NCI-H526 (cell line): ENCODE results near the gene AMT.
"Not testable (repeated sequence)": the region's sequence is repeated elsewhere in the genome, so short reads cannot be mapped to it uniquely, and the experiment has no call there.

Experiments used
- DNase-seq, 2 experiments: peaks; one replicate each; lab custom pipeline; 2025; lab: John Stamatoyannopoulos, UW

The AMT gene

GRCh38 chr3:49424816-49425215 is 2.5 kb upstream of the AMT start:
- DNase-seq = no peak

GRCh38 chr3:49421890-49422378 is 339 bp downstream of the AMT start:
- DNase-seq = no peak

GRCh38 chr3:49417516-49418120 is 4.7 kb downstream of the AMT start:
- no peak for DNase-seq

GRCh38 chr3:49416867-49417266 is 5.4 kb downstream of the AMT start:
- DNase-seq = no peak

GRCh38 chr3:49415931-49416601 is 6.2 kb downstream of the AMT start:
- DNase-seq = no peak

GRCh38 chr3:49414753-49415152 is 7.5 kb downstream of the AMT start:
- no peak for DNase-seq

GRCh38 chr3:49413338-49413734 is 8.9 kb downstream of the AMT start:
- DNase-seq = no peak

GRCh38 chr3:49412632-49413337 is 9.5 kb downstream of the AMT start:
- no peak for DNase-seq

- peak; percentile 99 for DNase-seq
These were observed 10.2 kb downstream of the AMT start, which contains the start of the genes RHOA and TCTA for GRCh38 chr3:49411968-49412631. TSS of gene RHOA (minus strand) at chr3:49411976. CDS start at chr3:49375589, 36,387 bp downstream. TSS of gene TCTA (plus strand) at chr3:49412423. CDS start at chr3:49412427, 4 bp downstream.

GRCh38 chr3:49411535-49411967 is 10.7 kb downstream of the AMT start:
- peak in 1 of 2 experiments; percentile 62 for DNase-seq

- DNase-seq = no peak
These were observed 11.3 kb downstream of the AMT start for GRCh38 chr3:49410846-49411534.

GRCh38 chr3:49410066-49410845 is 12.0 kb downstream of the AMT start:
- no peak for DNase-seq

GRCh38 chr3:49406571-49407565 is 15.4 kb downstream of the AMT start:
- no peak for DNase-seq

- DNase-seq = not testable (repeated sequence)
These were observed 16.7 kb downstream of the AMT start for GRCh38 chr3:49405570-49405969.

- no peak for DNase-seq
These were observed 18.4 kb downstream of the AMT start for GRCh38 chr3:49403891-49404290.

GRCh38 chr3:49401766-49402165 is 20.5 kb downstream of the AMT start:
- no peak for DNase-seq

- no peak for DNase-seq
These were observed 22.8 kb downstream of the AMT start for GRCh38 chr3:49399461-49399860.

- DNase-seq = peak in 1 of 2 experiments; percentile 29
These were observed 24.8 kb downstream of the AMT start for GRCh38 chr3:49397470-49397869.

GRCh38 chr3:49391310-49391709 is 31.0 kb downstream of the AMT start:
- DNase-seq = not testable (repeated sequence)

GRCh38 chr3:49389297-49389696 is 33.0 kb downstream of the AMT start:
- no peak for DNase-seq
